Heart right ventricle (tissue), 16 donors: Measurements from ENCODE around the gene KDM3A. TPM values are rescaled to one million over a fixed set of nuclear protein-coding genes. Genes with fewer than 3 reads are reported as not detected.

Experiments used
- ATAC-seq, 8 donors: fragments of 200-7000 bp; cut with Tn5 transposase; one replicate each; pipeline ENCODE4 v1.9.1; 2020; ENCODE audit warnings: mild to moderate bottlenecking in 8 of 8, moderate library complexity in 8 of 8, moderate number of reproducible peaks in 1 of 8
- DNase-seq, 2 donors: peaks; one replicate each; pipeline ENCODE4 v3.0.0-alpha.2; 2020
- H3K27ac ChIP-seq, 10 donors: fragments of 200-600 bp; sonication (generic) in 2 of 10; one replicate each; pipeline versions ENCODE4 v1.5.0 to v1.8.0; 2020 to 2022; ENCODE audit warnings: mild to moderate bottlenecking in 3 of 10
- H3K27me3 ChIP-seq, 7 donors: fragments of 200-600 bp; one replicate each; pipeline ENCODE4 v1.8.0; 2021 to 2022; ENCODE audit warnings: mild to moderate bottlenecking in 2 of 7
- H3K36me3 ChIP-seq, 9 donors: fragments of 200-600 bp; sonication (generic) in 1 of 9; one replicate each; pipeline versions ENCODE4 v1.5.0 to v1.8.0; 2020 to 2022; ENCODE audit warnings: mild to moderate bottlenecking in 2 of 9
- H3K4me1 ChIP-seq, 9 donors: fragments of 200-600 bp; sonication (generic) in 1 of 9; one replicate each; pipeline versions ENCODE4 v1.5.0 to v1.8.0; 2020 to 2022; ENCODE audit warnings: mild to moderate bottlenecking in 4 of 9
- H3K4me3 ChIP-seq, 10 donors: fragments of 200-600 bp; sonication (generic) in 2 of 10; one replicate each; pipeline versions ENCODE4 v1.5.0 to v1.8.0; 2020 to 2022; ENCODE audit warnings: mild to moderate bottlenecking in 7 of 10, moderate library complexity in 2 of 10
- H3K9me3 ChIP-seq, 11 donors: fragments of 200-600 bp in 10 of 11; sonication (generic) in 2 of 11; one replicate each; pipeline versions ENCODE4 v1.5.0 to v1.8.0; 2013 to 2022; ENCODE audit warnings: mild to moderate bottlenecking in 2 of 11, control low read depth in 1 of 11, moderate library complexity in 1 of 11
- CTCF ChIP-seq, 9 donors: fragments of 200-600 bp; sonication (generic) in 2 of 9; IDR thresholded peaks; one replicate each; pipeline versions ENCODE4 v1.5.0 to v1.8.0; 2021 to 2022; ENCODE audit warnings: antibody characterized with exemption in 9 of 9, mild to moderate bottlenecking in 5 of 9, moderate library complexity in 1 of 9
- WGBS, 2 donors: extraction: QIAGEN DNeasy Blood & Tissue Kit; methylation state at CpG; one replicate each; pipeline ENCODE4 v1.1.7; 2013; ENCODE audit warnings: inconsistent platforms in 1 of 2; 5-methylcytosine and 5-hydroxymethylcytosine counted together
- intact Hi-C, 10 donors: fragments of 100-400 bp; cut with DNase I; formaldehyde crosslinking; loops; one replicate each; pipeline versions ENCODE4 v1.11.1 to v1.14.2; 2022
- long read RNA-seq, 3 donors: library from polyadenylated mRNA; unstranded; transcript quantifications; one replicate each; pipeline ENCODE4 v2.0.0, GENCODE V29; 2020 to 2021
- polyA plus RNA-seq, 2 donors: library from polyadenylated mRNA; stranded (reverse); fragments of 200-250 nt; gene quantifications; one replicate each; pipeline ENCODE4 v1.2.3, GENCODE V29; 2013
- total RNA-seq, 10 donors: library from RNA; stranded (reverse); fragmentation: NEBNext Ultra II Directional in 3 of 10; extraction: Animal tissue kit (Norgen Biotek cat#: 25700) in 3 of 10; gene quantifications; one replicate each; pipeline versions ENCODE4 v1.2.1 to v1.2.4, GENCODE V29; 2021 to 2023
- donor health status: Arrhythmogenic right ventricular cardiomyopathy.
- donor health status: ischemic (EF 13 %, LVEDD 7.1; RV severe dilation, severe dysfunction).
- donor health status: healthy with polysubstance abuse.
- donor health status: DM: no; HTN: yes; CAD: no.
- donor health status: DM: no; HTN: no; CAD: no.
- donor health status: ischemic (EF 25% LVEDD 6.9; RV normal size, moderate dysfunction).
- donor health status: ischemic (EF 25% LVEDD 5.7; RV mildly dilated, moderate dysfunction).
- donor health status: healthy.
- donor health status: DM: yes; HTN: yes; CAD: no.
- donor health status: Ischemic cardiomyopathy.
- donor health status: ischemic (EF 35%, LVEDD 5.7; RV mildly dilated, moderate dysfunction).
- donor health status: nonischemic (EF 11% LVEDD 7.7; RV severe dilation, severe dysfunction).
- donor health status: DM: yes; HTN: yes; CAD: no.
- donor health status: PGD.
- donor health status: ischemic (EF 29% LVEDD 5.4; RV normal size, mild dysfunction).
- donor health status: nonischemic (EF 23%, LVEDD 6.1; RV moderate dilation, normal function).

The KDM3A gene
- total RNA-seq, result 10 to 100 TPM; 24.8 to 53.7 (median 35.0) TPM
- 10 to 100 TPM; 17.1 to 29.7 TPM for polyA plus RNA-seq
- long read RNA-seq, donor 1, full-length matches to known transcripts, result 13 of 25 reads
- long read RNA-seq, donor 1, partial matches to known transcripts, result 5 of 25 reads
- long read RNA-seq, donor 1, other reads (novel, unspliced or antisense), result 7 of 25 reads
- long read RNA-seq, donor 2, full-length matches to known transcripts, result 19 of 37 reads
- long read RNA-seq, donor 2, partial matches to known transcripts, result 8 of 37 reads
- long read RNA-seq, donor 2, other reads (novel, unspliced or antisense), result 10 of 37 reads
- long read RNA-seq, donor 3, full-length matches to known transcripts, result 10 of 40 reads
- long read RNA-seq, donor 3, partial matches to known transcripts, result 24 of 40 reads
- long read RNA-seq, donor 3, other reads (novel, unspliced or antisense), result 6 of 40 reads

GRCh38 chr2:86440631-86441391 is at the start of gene KDM3A:
Gene KDM3A, plus strand, starts transcription at chr2:86441371. Its CDS starts 677 bp downstream, at chr2:86442048.
- H3K27me3 ChIP-seq, result no peaks in the 10 kb centered on the region
- peaks cover 18 to 38% (median 32%) of the 10 kb centered on the region in 9 donors for H3K4me1 ChIP-seq
- intact Hi-C loops, result loop anchor here in 4 of 10 donors (5.0 to 10.0 kb wide), 6 partner anchors 44 to 244 kb away; partner anchors contain the start of genes CHMP3 (in 2 of the 4), IMMT (in 1 of the 4) and MRPL35 (in 1 of the 4)
- DNase-seq (peak; percentile 99 to 100), ATAC-seq (peak; percentile 93 to 97 (median 96))
- WGBS, 2 donors, result 0 to 1% methylated on average over 51 of the region's 51 CpGs
- H3K36me3 ChIP-seq, result peaks cover 0 to 28% (median 0%) of the 10 kb centered on the region in 9 donors
- H3K27ac ChIP-seq, result peak within 1 kb of the TSS; percentile 88 to 100 (median 95)
- peak in 2 of 9 donors; percentile 16 to 24 for TF ChIP-seq CTCF (IDR thresholded peaks at IDR 0.05)
- H3K9me3 ChIP-seq, result peaks cover 0 to 40% (median 31%) of the 10 kb centered on the region in 11 donors
- peak within 1 kb of the TSS; percentile 60 to 94 (median 72) for H3K4me3 ChIP-seq

- ATAC-seq, result peak in 6 of 8 donors; percentile 39 to 79 (median 68)
- H3K9me3 ChIP-seq, result peaks cover 0 to 20% (median 0%) of the 10 kb centered on the region in 11 donors
- WGBS, 2 donors, result 62 to 67% methylated on average over 6 of the region's 6 CpGs
- TF ChIP-seq CTCF (IDR thresholded peaks at IDR 0.05), result no peak
- peak overlapping the region; percentile 46 to 87 (median 78) for H3K27ac ChIP-seq
- no peak overlapping the region for H3K4me3 ChIP-seq
- intact Hi-C loops, result no loop called here
- no peaks in the 10 kb centered on the region for H3K36me3 ChIP-seq
- no peaks in the 10 kb centered on the region for H3K27me3 ChIP-seq
- no peak for DNase-seq
- H3K4me1 ChIP-seq, result peaks cover 0 to 27% (median 5%) of the 10 kb centered on the region in 9 donors
These were observed 48.2 kb upstream of the KDM3A start for GRCh38 chr2:86392873-86393518.

GRCh38 chr2:86393521-86394491 is 47.4 kb upstream of the KDM3A start:
- 22 to 34% methylated on average over 1 of the region's 1 CpG for WGBS, 2 donors
- H3K4me3 ChIP-seq, result no peak overlapping the region
- no peaks in the 10 kb centered on the region for H3K36me3 ChIP-seq
- TF ChIP-seq CTCF (IDR thresholded peaks at IDR 0.05), result no peak
- H3K9me3 ChIP-seq, result peaks cover 0 to 20% (median 0%) of the 10 kb centered on the region in 11 donors
- H3K27me3 ChIP-seq, result no peaks in the 10 kb centered on the region
- H3K27ac ChIP-seq, result peak overlapping the region; percentile 46 to 87 (median 78)
- intact Hi-C loops, result no loop called here
- H3K4me1 ChIP-seq, result peaks cover 0 to 28% (median 5%) of the 10 kb centered on the region in 9 donors
- ATAC-seq (peak; percentile 55 to 90 (median 86)), DNase-seq (peak in 1 of 2 donors; percentile 41)
